ENCODE measurements around the gene HHAT.

The HHAT gene

GRCh38 chr1:210582205-210582970, 253.7 kb downstream of the HHAT start:
- Histone ChIP-seq H3K36me3 (ENCODE audit: insufficient read depth, low read length) (no peaks in the 10 kb centered on the region), H3K9me3 (ENCODE audit: insufficient read depth, low read length, severe bottlenecking) (no peaks in the 10 kb centered on the region), H3K79me2 (ENCODE audit: insufficient read depth, low read length) (no peaks in the 10 kb centered on the region), H3K27me3 (ENCODE audit: insufficient read depth, low read length, poor library complexity) (peaks cover 2% of the 10 kb centered on the region), H3K27ac (ENCODE audit: low read length) (no peak overlapping the region), H4K20me1 (ENCODE audit: insufficient read depth, low read length) (no peaks in the 10 kb centered on the region), H3K4me3 (ENCODE audit: low read depth in 1 of 2, low read length in 2 of 2) (no peak overlapping the region), H3K4me2 (ENCODE audit: insufficient read depth, low read length) (no peak overlapping the region), H3K9ac (ENCODE audit: low read depth, low read length) (no peak overlapping the region), H3K4me1 (ENCODE audit: insufficient read depth, low read length) (no peaks in the 10 kb centered on the region), H2AFZ (ENCODE audit: low read depth, low read length) (no peak overlapping the region)
- DNase-seq (peak; percentile 10), ATAC-seq (ENCODE audit: insufficient read depth, low read depth) (peak; percentile 57)
- TF ChIP-seq CTCF (IDR thresholded peaks at IDR 0.05; ENCODE audit: borderline replicate concordance, extremely low read depth, low read length, poor library complexity, severe bottlenecking) = no peak
- no peak for TF ChIP-seq EZH2 (IDR thresholded peaks at IDR 0.05; ENCODE audit: borderline replicate concordance, low read depth, low read length, severe bottlenecking)

DNA sequence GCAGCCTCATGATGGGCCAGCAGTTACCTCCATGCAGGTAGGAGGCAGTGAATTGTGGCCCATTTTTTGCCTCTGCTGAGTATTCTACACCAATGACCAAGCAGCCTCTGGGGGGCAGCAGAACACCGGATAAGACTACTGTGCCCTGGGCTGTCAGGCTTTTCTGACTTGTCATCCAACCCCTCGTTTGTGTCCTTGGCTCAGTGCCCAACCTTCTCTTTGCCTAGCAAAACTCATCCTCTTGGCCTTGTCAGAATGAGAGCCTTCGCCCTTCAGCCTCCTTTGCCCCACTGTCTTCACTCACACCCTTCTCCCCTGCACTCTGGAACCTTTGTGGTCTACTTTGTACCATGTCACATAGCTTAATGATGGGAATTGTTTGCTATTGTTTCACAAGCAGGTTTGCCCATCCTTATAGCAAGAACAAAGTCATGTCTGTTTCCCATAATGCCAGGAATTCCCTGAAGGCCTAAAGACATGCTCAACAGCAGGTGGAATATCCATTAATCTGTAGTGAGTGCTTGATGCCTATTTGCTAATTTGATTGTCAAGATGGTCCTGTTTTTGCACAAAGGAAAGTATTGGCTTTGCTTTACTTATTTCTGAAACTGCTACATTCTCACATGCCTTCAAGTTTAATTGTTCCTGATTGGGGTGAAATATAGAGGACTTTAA, 255.9 kb downstream of the HHAT start:
- H2AFZ ChIP-seq (ENCODE audit: low read depth, low read length) = no peak overlapping the region
- no peaks in the 10 kb centered on the region for H3K79me2 ChIP-seq (ENCODE audit: insufficient read depth, low read length)
- no peaks in the 10 kb centered on the region for H3K9me3 ChIP-seq (ENCODE audit: insufficient read depth, low read length, severe bottlenecking)
- no peak overlapping the region for H3K4me2 ChIP-seq (ENCODE audit: insufficient read depth, low read length)
- no peak overlapping the region for H3K27ac ChIP-seq (ENCODE audit: low read length)
- no peaks in the 10 kb centered on the region for H3K36me3 ChIP-seq (ENCODE audit: insufficient read depth, low read length)
- peaks cover under 1% of the 10 kb centered on the region for H3K27me3 ChIP-seq (ENCODE audit: insufficient read depth, low read length, poor library complexity)
- peak; percentile 76 for DNase-seq
- no peak overlapping the region for H3K9ac ChIP-seq (ENCODE audit: low read depth, low read length)
- TF ChIP-seq EZH2 (IDR thresholded peaks at IDR 0.05; ENCODE audit: borderline replicate concordance, low read depth, low read length, severe bottlenecking) (no peak), CTCF (IDR thresholded peaks at IDR 0.05; ENCODE audit: borderline replicate concordance, extremely low read depth, low read length, poor library complexity, severe bottlenecking) (peak; percentile 83)
- peak; percentile 91 for ATAC-seq (ENCODE audit: insufficient read depth, low read depth)
- H3K4me3 ChIP-seq (ENCODE audit: low read depth in 1 of 2, low read length in 2 of 2) = no peak overlapping the region
- H3K4me1 ChIP-seq (ENCODE audit: insufficient read depth, low read length) = no peaks in the 10 kb centered on the region
- no peaks in the 10 kb centered on the region for H4K20me1 ChIP-seq (ENCODE audit: insufficient read depth, low read length)

DNA sequence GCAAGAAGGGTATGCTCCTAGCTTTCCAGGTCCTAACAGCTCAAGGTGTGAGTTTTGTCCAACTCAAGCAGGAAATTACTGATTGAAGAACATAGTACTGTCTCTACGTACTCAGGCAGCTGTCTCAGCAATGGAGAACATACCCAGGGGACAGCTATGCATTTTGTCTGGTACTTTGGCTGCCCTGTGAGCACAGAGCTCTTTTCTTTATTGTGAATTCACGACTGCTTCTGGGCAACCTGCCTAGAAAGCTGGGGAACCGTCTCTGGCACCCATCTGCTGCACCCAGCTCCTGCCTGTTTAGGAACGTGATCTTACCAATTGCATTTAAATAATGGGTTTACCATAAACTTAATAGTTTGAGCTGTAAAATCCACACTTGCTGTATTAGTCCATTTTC, 258.1 kb downstream of the HHAT start:
- no peak for TF ChIP-seq CTCF (IDR thresholded peaks at IDR 0.05; ENCODE audit: borderline replicate concordance, extremely low read depth, low read length, poor library complexity, severe bottlenecking)
- TF ChIP-seq EZH2 (IDR thresholded peaks at IDR 0.05; ENCODE audit: borderline replicate concordance, low read depth, low read length, severe bottlenecking) = no peak
- Histone ChIP-seq H3K27ac (ENCODE audit: low read length) (no peak overlapping the region), H3K36me3 (ENCODE audit: insufficient read depth, low read length) (no peaks in the 10 kb centered on the region), H3K9me3 (ENCODE audit: insufficient read depth, low read length, severe bottlenecking) (no peaks in the 10 kb centered on the region), H2AFZ (ENCODE audit: low read depth, low read length) (no peak overlapping the region), H4K20me1 (ENCODE audit: insufficient read depth, low read length) (no peaks in the 10 kb centered on the region), H3K4me1 (ENCODE audit: insufficient read depth, low read length) (no peaks in the 10 kb centered on the region), H3K9ac (ENCODE audit: low read depth, low read length) (no peak overlapping the region), H3K79me2 (ENCODE audit: insufficient read depth, low read length) (no peaks in the 10 kb centered on the region), H3K4me2 (ENCODE audit: insufficient read depth, low read length) (no peak overlapping the region), H3K27me3 (ENCODE audit: insufficient read depth, low read length, poor library complexity) (no peaks in the 10 kb centered on the region), H3K4me3 (ENCODE audit: low read depth in 1 of 2, low read length in 2 of 2) (no peak overlapping the region)
- ATAC-seq (ENCODE audit: insufficient read depth, low read depth) (no peak), DNase-seq (no peak)
